HCT116 (cell line): ENCODE results near the gene CSNK1D.

Experiments
- ATF3 ChIP-seq: IDR thresholded peaks from 2 replicates; pipeline ENCODE4 v1.6.1; 2012
- EGR1 ChIP-seq: IDR thresholded peaks from 2 replicates; pipeline ENCODE4 v1.6.1; 2012; ENCODE audit warnings: low read depth
- ELF1 ChIP-seq: IDR thresholded peaks from 2 replicates; pipeline ENCODE4 v1.6.1; 2012; ENCODE audit warnings: low read depth, borderline replicate concordance
- EZH2 ChIP-seq: fragments of 200-600 bp; sonication (generic); IDR thresholded peaks from 2 replicates; pipeline ENCODE4 v1.6.1; 2017; ENCODE audit warnings: antibody characterized with exemption, mixed run types
- EZH2phosphoT487 ChIP-seq: fragments of 200-600 bp; IDR thresholded peaks from 2 replicates; pipeline ENCODE4 v1.6.1; 2018; ENCODE audit warnings: antibody characterized with exemption, borderline replicate concordance
- MAX ChIP-seq: IDR thresholded peaks from 2 replicates; pipeline ENCODE4 v1.6.1; 2012
- POLR2A ChIP-seq: IDR thresholded peaks from 2 replicates; pipeline ENCODE4 v1.7.0; 2011; ENCODE audit warnings: borderline replicate concordance; ENCODE audit not compliant: insufficient read depth, insufficient read length; ENCODE audit errors: extremely low read depth
- POLR2AphosphoS5 ChIP-seq: IDR thresholded peaks from 2 replicates; pipeline ENCODE4 v1.6.1; 2011; ENCODE audit warnings: mild to moderate bottlenecking, low read depth, low read length, moderate library complexity
- RAD21 ChIP-seq: IDR thresholded peaks from 2 replicates; pipeline ENCODE4 v1.6.1; 2012; ENCODE audit warnings: low read depth, mild to moderate bottlenecking
- SP1 ChIP-seq: IDR thresholded peaks from 2 replicates; pipeline ENCODE4 v1.6.1; 2012; ENCODE audit warnings: low read depth
- ZNF274 ChIP-seq: fragments of 200-500 bp; sonication (Bioruptor generic); IDR thresholded peaks from 2 replicates; pipeline ENCODE4 v1.6.1; 2014; ENCODE audit warnings: mild to moderate bottlenecking, low read depth, low read length, inconsistent platforms
- TF ChIP-seq, protein P1 (sequence below), 3 experiments: fragments of 200-600 bp in 1 of 3; sonication (generic) in 1 of 3; IDR thresholded peaks in 2 of 3; conservative IDR thresholded peaks in 1 of 3; 2 replicates each; pipeline ENCODE4 v1.5.1; 2012 to 2017; ENCODE audit warnings: low read depth in 2 of 3, low read length in 2 of 3, antibody characterized with exemption in 1 of 3, borderline replicate concordance in 1 of 3, control low read depth in 1 of 3, mild to moderate bottlenecking in 1 of 3, mixed read lengths in 1 of 3, mixed run types in 1 of 3, moderate library complexity in 1 of 3; ENCODE audit not compliant: insufficient read depth in 1 of 3
- TF ChIP-seq, protein P2 (sequence below): IDR thresholded peaks from 2 replicates; pipeline ENCODE4 v1.6.1; 2011; ENCODE audit warnings: mild to moderate bottlenecking, low read length, moderate library complexity; ENCODE audit not compliant: insufficient replicate concordance; ENCODE audit errors: extremely low read depth
- TF ChIP-seq, protein P3 (sequence below): IDR thresholded peaks from 2 replicates; pipeline ENCODE4 v1.6.1; 2012; ENCODE audit warnings: low read depth

DNA sequence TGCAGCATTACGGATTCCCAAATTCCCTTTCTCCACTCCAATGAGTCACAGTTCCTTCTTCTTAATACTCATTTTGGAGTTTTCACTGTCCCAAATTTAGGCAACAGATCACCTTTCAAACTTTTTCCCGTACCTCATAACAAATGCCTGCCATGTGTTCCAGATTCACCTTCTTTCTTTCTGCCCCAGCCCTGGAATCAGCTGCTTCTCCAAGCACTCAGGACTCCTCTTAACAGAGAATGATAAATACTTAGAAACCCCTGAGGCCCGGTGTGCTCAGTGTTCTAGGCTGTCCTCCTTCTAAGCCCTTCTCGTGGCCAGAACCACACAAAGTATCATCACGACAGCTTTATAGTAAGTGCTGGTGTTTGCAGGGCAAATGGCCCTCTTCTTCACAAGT lies 14.9 kb downstream of the CSNK1D start:
- TF ChIP-seq EZH2 (no peak), POLR2A (no peak), MAX (no peak), ATF3 (no peak), RAD21 (no peak), SP1 (no peak), POLR2AphosphoS5 (no peak), EGR1 (no peak), EZH2phosphoT487 (no peak), ELF1 (no peak), ZNF274 (no peak)
- TF ChIP-seq, protein P1, sequence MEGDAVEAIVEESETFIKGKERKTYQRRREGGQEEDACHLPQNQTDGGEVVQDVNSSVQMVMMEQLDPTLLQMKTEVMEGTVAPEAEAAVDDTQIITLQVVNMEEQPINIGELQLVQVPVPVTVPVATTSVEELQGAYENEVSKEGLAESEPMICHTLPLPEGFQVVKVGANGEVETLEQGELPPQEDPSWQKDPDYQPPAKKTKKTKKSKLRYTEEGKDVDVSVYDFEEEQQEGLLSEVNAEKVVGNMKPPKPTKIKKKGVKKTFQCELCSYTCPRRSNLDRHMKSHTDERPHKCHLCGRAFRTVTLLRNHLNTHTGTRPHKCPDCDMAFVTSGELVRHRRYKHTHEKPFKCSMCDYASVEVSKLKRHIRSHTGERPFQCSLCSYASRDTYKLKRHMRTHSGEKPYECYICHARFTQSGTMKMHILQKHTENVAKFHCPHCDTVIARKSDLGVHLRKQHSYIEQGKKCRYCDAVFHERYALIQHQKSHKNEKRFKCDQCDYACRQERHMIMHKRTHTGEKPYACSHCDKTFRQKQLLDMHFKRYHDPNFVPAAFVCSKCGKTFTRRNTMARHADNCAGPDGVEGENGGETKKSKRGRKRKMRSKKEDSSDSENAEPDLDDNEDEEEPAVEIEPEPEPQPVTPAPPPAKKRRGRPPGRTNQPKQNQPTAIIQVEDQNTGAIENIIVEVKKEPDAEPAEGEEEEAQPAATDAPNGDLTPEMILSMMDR (IDR thresholded peaks at IDR 0.05 in 2 of 3, conservative IDR thresholded peaks at IDR 0.05 in 1 of 3; ENCODE audit: borderline replicate concordance in 1 of 3, insufficient read depth in 1 of 3, low read depth in 2 of 3, low read length in 2 of 3) = no peak
- TF ChIP-seq, protein P2, sequence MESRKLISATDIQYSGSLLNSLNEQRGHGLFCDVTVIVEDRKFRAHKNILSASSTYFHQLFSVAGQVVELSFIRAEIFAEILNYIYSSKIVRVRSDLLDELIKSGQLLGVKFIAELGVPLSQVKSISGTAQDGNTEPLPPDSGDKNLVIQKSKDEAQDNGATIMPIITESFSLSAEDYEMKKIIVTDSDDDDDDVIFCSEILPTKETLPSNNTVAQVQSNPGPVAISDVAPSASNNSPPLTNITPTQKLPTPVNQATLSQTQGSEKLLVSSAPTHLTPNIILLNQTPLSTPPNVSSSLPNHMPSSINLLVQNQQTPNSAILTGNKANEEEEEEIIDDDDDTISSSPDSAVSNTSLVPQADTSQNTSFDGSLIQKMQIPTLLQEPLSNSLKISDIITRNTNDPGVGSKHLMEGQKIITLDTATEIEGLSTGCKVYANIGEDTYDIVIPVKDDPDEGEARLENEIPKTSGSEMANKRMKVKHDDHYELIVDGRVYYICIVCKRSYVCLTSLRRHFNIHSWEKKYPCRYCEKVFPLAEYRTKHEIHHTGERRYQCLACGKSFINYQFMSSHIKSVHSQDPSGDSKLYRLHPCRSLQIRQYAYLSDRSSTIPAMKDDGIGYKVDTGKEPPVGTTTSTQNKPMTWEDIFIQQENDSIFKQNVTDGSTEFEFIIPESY = no peak
- TF ChIP-seq, protein P3, sequence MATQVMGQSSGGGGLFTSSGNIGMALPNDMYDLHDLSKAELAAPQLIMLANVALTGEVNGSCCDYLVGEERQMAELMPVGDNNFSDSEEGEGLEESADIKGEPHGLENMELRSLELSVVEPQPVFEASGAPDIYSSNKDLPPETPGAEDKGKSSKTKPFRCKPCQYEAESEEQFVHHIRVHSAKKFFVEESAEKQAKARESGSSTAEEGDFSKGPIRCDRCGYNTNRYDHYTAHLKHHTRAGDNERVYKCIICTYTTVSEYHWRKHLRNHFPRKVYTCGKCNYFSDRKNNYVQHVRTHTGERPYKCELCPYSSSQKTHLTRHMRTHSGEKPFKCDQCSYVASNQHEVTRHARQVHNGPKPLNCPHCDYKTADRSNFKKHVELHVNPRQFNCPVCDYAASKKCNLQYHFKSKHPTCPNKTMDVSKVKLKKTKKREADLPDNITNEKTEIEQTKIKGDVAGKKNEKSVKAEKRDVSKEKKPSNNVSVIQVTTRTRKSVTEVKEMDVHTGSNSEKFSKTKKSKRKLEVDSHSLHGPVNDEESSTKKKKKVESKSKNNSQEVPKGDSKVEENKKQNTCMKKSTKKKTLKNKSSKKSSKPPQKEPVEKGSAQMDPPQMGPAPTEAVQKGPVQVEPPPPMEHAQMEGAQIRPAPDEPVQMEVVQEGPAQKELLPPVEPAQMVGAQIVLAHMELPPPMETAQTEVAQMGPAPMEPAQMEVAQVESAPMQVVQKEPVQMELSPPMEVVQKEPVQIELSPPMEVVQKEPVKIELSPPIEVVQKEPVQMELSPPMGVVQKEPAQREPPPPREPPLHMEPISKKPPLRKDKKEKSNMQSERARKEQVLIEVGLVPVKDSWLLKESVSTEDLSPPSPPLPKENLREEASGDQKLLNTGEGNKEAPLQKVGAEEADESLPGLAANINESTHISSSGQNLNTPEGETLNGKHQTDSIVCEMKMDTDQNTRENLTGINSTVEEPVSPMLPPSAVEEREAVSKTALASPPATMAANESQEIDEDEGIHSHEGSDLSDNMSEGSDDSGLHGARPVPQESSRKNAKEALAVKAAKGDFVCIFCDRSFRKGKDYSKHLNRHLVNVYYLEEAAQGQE = no peak
